Body of pancreas (tissue), 4 donors: ENCODE measurements around the gene FYCO1.

Source experiments
- CTCF ChIP-seq, 7 experiments: fragments of 450-650 bp in 4 of 7; fragments of 200-600 bp in 3 of 7; sonication (generic) in 3 of 7; IDR thresholded peaks; one replicate each; pipeline ENCODE4 v1.5.1; 2016 to 2019; ENCODE audit warnings: antibody characterized with exemption in 7 of 7
- POLR2A ChIP-seq, 3 donors: fragments of 450-650 bp; IDR thresholded peaks; one replicate each; pipeline ENCODE4 v1.6.1; 2016; ENCODE audit warnings: antibody characterized with exemption in 3 of 3, mild to moderate bottlenecking in 2 of 3

- TF ChIP-seq CTCF (IDR thresholded peaks at IDR 0.05) (no peak), POLR2A (IDR thresholded peaks at IDR 0.05) (no peak)
Observed at GRCh38 chr3:45975686-45976085, 19.9 kb downstream of the FYCO1 start.
